ENCODE measurements around the gene SNCB.

- TF ChIP-seq RAD21 (IDR thresholded peaks at IDR 0.05; ENCODE audit: low read length) (no peak), CEBPB (IDR thresholded peaks at IDR 0.05; ENCODE audit: low read depth, low read length) (no peak)
- TF ChIP-seq, protein P1, sequence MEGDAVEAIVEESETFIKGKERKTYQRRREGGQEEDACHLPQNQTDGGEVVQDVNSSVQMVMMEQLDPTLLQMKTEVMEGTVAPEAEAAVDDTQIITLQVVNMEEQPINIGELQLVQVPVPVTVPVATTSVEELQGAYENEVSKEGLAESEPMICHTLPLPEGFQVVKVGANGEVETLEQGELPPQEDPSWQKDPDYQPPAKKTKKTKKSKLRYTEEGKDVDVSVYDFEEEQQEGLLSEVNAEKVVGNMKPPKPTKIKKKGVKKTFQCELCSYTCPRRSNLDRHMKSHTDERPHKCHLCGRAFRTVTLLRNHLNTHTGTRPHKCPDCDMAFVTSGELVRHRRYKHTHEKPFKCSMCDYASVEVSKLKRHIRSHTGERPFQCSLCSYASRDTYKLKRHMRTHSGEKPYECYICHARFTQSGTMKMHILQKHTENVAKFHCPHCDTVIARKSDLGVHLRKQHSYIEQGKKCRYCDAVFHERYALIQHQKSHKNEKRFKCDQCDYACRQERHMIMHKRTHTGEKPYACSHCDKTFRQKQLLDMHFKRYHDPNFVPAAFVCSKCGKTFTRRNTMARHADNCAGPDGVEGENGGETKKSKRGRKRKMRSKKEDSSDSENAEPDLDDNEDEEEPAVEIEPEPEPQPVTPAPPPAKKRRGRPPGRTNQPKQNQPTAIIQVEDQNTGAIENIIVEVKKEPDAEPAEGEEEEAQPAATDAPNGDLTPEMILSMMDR (conservative IDR thresholded peaks at IDR 0.05; ENCODE audit: low read depth, low read length), result no peak
These were observed 23.5 kb downstream of the SNCB start for GRCh38 chr5:176606875-176607274.

Measured in IMR-90 (cell line).